ENCODE results near the gene TAS2R40.
"Not testable (repeated sequence)": the region's sequence is repeated elsewhere in the genome, so short reads cannot be mapped to it uniquely, and the experiment has no call there.

The TAS2R40 gene

GRCh38 chr7:143255564-143255963, 33.7 kb downstream of the TAS2R40 start:
- no peak for DNase-seq

GRCh38 chr7:143256325-143256724, 34.5 kb downstream of the TAS2R40 start:
- DNase-seq: no peak

- no peak for DNase-seq
Measured at GRCh38 chr7:143256932-143257331, 35.1 kb downstream of the TAS2R40 start.

- no peak for DNase-seq
Measured at GRCh38 chr7:143257501-143257900, 35.7 kb downstream of the TAS2R40 start.

DNA sequence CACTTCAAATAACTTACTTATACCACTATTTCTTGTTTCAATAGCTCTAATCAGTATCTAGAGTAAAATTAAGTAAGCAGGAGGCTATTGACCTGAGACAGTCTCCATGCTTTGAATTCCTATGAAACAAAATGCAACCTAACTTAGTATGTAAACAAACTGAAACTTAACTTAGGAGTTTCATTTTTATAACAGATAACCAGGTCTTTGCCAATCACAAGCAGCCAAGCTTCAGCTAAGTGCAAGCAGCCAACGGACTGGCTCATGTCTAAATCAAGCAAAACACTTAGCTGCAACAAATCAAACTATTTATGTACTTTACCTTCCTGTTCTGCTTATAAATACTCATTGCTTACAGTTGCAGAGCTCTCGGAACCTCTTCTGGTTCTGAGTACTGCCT, 37.0 kb downstream of the TAS2R40 start:
- DNase-seq: no peak

GRCh38 chr7:143259765-143260164, 37.9 kb downstream of the TAS2R40 start:
- DNase-seq: no peak

DNA sequence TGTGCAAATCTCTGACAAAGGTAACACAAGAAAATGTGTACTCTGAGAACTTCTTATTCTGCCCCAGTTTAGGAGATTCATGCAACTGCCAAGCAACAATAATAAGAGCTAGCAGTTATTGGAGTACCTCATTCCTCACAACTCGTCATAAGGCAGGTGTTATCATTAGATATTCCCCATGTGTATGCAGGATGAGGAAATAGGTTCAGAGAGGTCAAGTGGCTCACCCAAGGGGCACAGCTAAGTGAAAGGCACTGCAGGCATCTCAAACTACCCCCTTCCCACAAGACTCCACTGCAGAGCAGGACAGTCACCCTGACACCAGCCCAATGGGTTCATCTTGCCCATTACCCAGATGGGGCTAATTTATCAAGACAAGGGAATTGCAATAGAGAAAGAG, 40.1 kb downstream of the TAS2R40 start:
- no peak for DNase-seq

DNA sequence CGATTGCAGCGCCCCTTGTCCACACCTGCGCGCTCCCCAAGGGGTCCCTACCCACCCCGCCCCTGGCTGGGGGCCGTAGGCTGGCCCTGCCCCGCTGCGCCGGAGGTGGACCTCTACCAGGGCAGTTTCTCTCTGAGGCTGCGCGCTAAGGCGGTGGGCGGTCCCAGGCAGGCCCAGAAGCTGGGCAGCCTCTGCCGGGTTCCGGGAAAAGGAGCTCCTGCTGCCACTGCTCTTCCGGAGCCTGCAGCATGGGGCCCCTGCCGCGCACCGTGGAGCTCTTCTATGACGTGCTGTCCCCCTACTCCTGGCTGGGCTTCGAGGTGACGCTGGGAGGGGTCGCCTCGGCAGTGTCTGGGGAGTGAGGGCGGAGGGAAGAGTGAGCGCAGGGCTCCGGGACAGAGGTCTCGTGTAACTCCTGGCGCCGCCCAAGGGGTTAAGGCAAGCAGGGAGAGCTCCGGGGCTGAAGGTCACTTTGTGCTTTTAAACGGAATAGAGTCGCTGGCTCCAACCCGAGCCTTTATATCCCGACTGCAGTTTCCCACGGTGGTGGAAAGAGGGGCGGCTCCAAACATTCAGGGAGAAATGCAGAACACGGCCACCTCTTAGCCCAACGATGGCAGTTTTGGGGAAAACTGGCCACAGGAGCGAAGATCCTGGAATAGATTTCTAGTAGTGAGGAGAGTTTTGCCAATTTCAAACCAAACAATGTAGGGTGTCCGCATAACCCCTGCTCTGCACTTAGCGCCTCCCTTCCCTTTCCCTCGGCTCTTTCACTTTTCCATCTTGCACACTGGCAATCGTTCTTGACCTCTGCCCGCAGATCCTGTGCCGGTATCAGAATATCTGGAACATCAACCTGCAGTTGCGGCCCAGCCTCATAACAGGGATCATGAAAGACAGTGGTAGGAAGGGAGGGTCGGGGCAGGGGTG, 41.7 kb downstream of the TAS2R40 start, which contains the start of gene GSTK1:
TSS of gene GSTK1 (plus strand) at position 176 of the 930 bp plus-strand sequence. CDS start at position 249, 73 bp downstream.
- peak; percentile 28 for DNase-seq

DNA sequence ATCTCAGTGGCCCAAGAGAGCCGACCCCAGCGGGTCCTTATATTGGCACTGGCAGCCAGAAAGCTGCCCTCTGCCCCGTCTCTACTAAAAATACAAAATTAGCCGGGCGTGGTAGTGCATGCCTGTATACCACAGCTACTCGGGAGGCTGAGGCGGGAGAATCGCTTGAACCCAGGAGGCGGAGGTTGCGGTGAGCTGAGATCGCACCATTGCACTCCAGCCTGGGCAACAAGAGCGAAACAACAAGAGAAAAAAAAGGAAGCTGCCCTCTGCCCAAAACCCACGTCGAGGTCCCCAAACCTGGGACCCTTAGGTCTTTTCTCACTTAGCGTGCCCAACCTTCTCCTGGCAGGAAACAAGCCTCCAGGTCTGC, 42.3 kb downstream of the TAS2R40 start:
- not testable (repeated sequence) for DNase-seq

GRCh38 chr7:143265017-143265693, 43.3 kb downstream of the TAS2R40 start:
- no peak for DNase-seq

GRCh38 chr7:143269251-143269650, 47.4 kb downstream of the TAS2R40 start:
- no peak for DNase-seq

GRCh38 chr7:143271240-143271639, 49.4 kb downstream of the TAS2R40 start:
- no peak for DNase-seq

All from amniotic stem cell (primary cell).